CD4-positive, alpha-beta T cell (primary cell): ENCODE data around the gene TOR1A. TPM values are rescaled to one million over a fixed set of nuclear protein-coding genes. Genes with fewer than 3 reads are reported as not detected.
A peak's percentile ranks its signal among the peaks of the same experiment; 100 is the strongest.

ENCODE experiments used
- ATAC-seq: fragments of 200-7000 bp; cut with Tn5 transposase; one replicate; pipeline ENCODE4 v1.10.0; 2022; ENCODE audit warnings: mild to moderate bottlenecking; ENCODE audit not compliant: poor library complexity
- CTCF ChIA-PET: fragments of 350-600 bp; sonication (Branson Sonifier 250); formaldehyde crosslinking; loops from one replicate; lab custom pipeline; 2021; ENCODE audit warnings: antibody characterized with exemption, inconsistent platforms; lab: Charles Lee
- POLR2A ChIA-PET: fragments of 350-600 bp; sonication (Branson Sonifier 250); formaldehyde crosslinking; loops from one replicate; lab custom pipeline; 2021; ENCODE audit warnings: antibody characterized with exemption, inconsistent platforms; lab: Charles Lee
- DNase-seq, 14 experiments: peaks; one replicate each; pipeline ENCODE4 v3.0.0-alpha.2; 2013 to 2020; ENCODE audit warnings: mixed read lengths in 2 of 14
- H3K27ac ChIP-seq, 2 donors: one replicate each; pipeline versions ENCODE4 v1.5.1 to v1.7.0; 2013; ENCODE audit warnings: low read length in 2 of 2, low read depth in 1 of 2, mild to moderate bottlenecking in 1 of 2
- H3K27me3 ChIP-seq, 2 experiments: 1 replicate in 1 of 2; 2 replicates in 1 of 2; pipeline versions ENCODE4 v1.6.1 to v1.7.0; 2013; ENCODE audit warnings: low read length in 2 of 2, control low read depth in 1 of 2, mild to moderate bottlenecking in 1 of 2, moderate library complexity in 1 of 2; ENCODE audit not compliant: insufficient read depth in 2 of 2, control insufficient read depth in 1 of 2
- H3K36me3 ChIP-seq: one replicate; pipeline ENCODE4 v1.6.1; 2013; ENCODE audit warnings: low read length, control low read depth; ENCODE audit not compliant: insufficient read depth
- H3K4me1 ChIP-seq: one replicate; pipeline ENCODE4 v1.6.1; 2013; ENCODE audit warnings: low read length, control low read depth; ENCODE audit not compliant: insufficient read depth
- H3K4me3 ChIP-seq: one replicate; pipeline ENCODE4 v1.5.1; 2013; ENCODE audit warnings: mild to moderate bottlenecking, low read length, moderate library complexity
- H3K9me3 ChIP-seq, 2 experiments: 1 replicate in 1 of 2; 2 replicates in 1 of 2; pipeline versions ENCODE4 v1.6.1 to v1.7.0; 2013; ENCODE audit warnings: low read length in 2 of 2, mild to moderate bottlenecking in 2 of 2, control low read depth in 1 of 2, moderate library complexity in 1 of 2; ENCODE audit not compliant: control insufficient read depth in 1 of 2, insufficient read depth in 1 of 2
- H3K27ac Mint-ChIP-seq: one replicate; pipeline ENCODE4 v1.8.0; 2020; ENCODE audit warnings: mixed read lengths
- H3K27me3 Mint-ChIP-seq: one replicate; pipeline ENCODE4 v1.8.0; 2021; ENCODE audit warnings: mixed read lengths
- H3K36me3 Mint-ChIP-seq: one replicate; pipeline ENCODE4 v1.8.0; 2021; ENCODE audit warnings: low read depth, mixed read lengths
- H3K4me1 Mint-ChIP-seq: one replicate; pipeline ENCODE4 v1.8.0; 2021; ENCODE audit warnings: low read depth, mixed read lengths
- H3K4me3 Mint-ChIP-seq: one replicate; pipeline ENCODE4 v1.8.0; 2020; ENCODE audit warnings: mild to moderate bottlenecking, mixed read lengths
- H3K9me3 Mint-ChIP-seq: one replicate; pipeline ENCODE4 v1.8.0; 2020; ENCODE audit warnings: mixed read lengths
- intact Hi-C, 2 experiments: fragments of 100-400 bp; cut with DNase I in 1 of 2; cut with micrococcal nuclease in 1 of 2; formaldehyde crosslinking; loops; one replicate each; pipeline versions ENCODE4 v1.15.1 to v1.9.0; 2023 to 2025; cut with DNase I, micrococcal nuclease
- total RNA-seq, 174 experiments: library from RNA in 2 of 174; stranded (reverse) in 2 of 174; gene quantifications; one replicate each; pipeline ENCODE4 v1.2.3 and lab custom pipeline; 2021 to 2026
- TF ChIP-seq, protein P1 (sequence below): fragments of 200-600 bp; IDR thresholded peaks from one replicate; pipeline ENCODE4 v1.8.0; 2022; ENCODE audit warnings: antibody characterized with exemption, mild to moderate bottlenecking

Gene TOR1A
- total RNA-seq, 2 experiments from 2014 or later, result 12.6 to 13.9 TPM

GRCh38 chr9:129860653-129861446 is 36.9 kb upstream of the TOR1A start:
- TF ChIP-seq, protein P1, sequence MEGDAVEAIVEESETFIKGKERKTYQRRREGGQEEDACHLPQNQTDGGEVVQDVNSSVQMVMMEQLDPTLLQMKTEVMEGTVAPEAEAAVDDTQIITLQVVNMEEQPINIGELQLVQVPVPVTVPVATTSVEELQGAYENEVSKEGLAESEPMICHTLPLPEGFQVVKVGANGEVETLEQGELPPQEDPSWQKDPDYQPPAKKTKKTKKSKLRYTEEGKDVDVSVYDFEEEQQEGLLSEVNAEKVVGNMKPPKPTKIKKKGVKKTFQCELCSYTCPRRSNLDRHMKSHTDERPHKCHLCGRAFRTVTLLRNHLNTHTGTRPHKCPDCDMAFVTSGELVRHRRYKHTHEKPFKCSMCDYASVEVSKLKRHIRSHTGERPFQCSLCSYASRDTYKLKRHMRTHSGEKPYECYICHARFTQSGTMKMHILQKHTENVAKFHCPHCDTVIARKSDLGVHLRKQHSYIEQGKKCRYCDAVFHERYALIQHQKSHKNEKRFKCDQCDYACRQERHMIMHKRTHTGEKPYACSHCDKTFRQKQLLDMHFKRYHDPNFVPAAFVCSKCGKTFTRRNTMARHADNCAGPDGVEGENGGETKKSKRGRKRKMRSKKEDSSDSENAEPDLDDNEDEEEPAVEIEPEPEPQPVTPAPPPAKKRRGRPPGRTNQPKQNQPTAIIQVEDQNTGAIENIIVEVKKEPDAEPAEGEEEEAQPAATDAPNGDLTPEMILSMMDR, result no peak
- Mint-ChIP-seq H3K4me1 (peaks cover 48% of the 10 kb centered on the region), H3K9me3 (no peaks in the 10 kb centered on the region), H3K27me3 (no peaks in the 10 kb centered on the region), H3K4me3 (no peak overlapping the region), H3K27ac (peak overlapping the region; percentile 86), H3K36me3 (peaks cover 74% of the 10 kb centered on the region)
- peak in 1 of 14 experiments; percentile 10 for DNase-seq
- POLR2A ChIA-PET, result interaction anchor here (0.8 kb wide), 1 partner anchor 28 kb away, joined by 3 read pairs; no protein-coding TSS in a partner anchor
- ATAC-seq, result no peak
- peak overlapping the region; percentile 30 to 42 for H3K27ac ChIP-seq
- intact Hi-C loops, result no loop called here
- CTCF ChIA-PET, result interaction anchor here (1.5 kb wide), 1 partner anchor 178 kb away, joined by 3 read pairs; no protein-coding TSS in a partner anchor
- no peaks in the 10 kb centered on the region for H3K9me3 ChIP-seq
- H3K27me3 ChIP-seq, result no peaks in the 10 kb centered on the region
- peaks cover 69% of the 10 kb centered on the region for H3K36me3 ChIP-seq
- no peak overlapping the region for H3K4me3 ChIP-seq
- H3K4me1 ChIP-seq, result peaks cover 89% of the 10 kb centered on the region

- no peaks in the 10 kb centered on the region for H3K9me3 Mint-ChIP-seq
- no peak overlapping the region for H3K4me3 ChIP-seq
- H3K27me3 ChIP-seq, result no peaks in the 10 kb centered on the region
- intact Hi-C loops, result no loop called here
- no peak overlapping the region for H3K27ac ChIP-seq
- H3K36me3 Mint-ChIP-seq, result peaks cover 83% of the 10 kb centered on the region
- DNase-seq, result no peak
- H3K36me3 ChIP-seq, result peaks cover 81% of the 10 kb centered on the region
- H3K27me3 Mint-ChIP-seq, result no peaks in the 10 kb centered on the region
- TF ChIP-seq, protein P1, result no peak
- CTCF ChIA-PET, result interaction anchor here (0.6 kb wide), 1 partner anchor 32 kb away, joined by 4 read pairs; no protein-coding TSS in a partner anchor
- peak overlapping the region; percentile 56 for H3K27ac Mint-ChIP-seq
- peaks cover 84% of the 10 kb centered on the region for H3K4me1 ChIP-seq
- H3K4me3 Mint-ChIP-seq, result no peak overlapping the region
- no peaks in the 10 kb centered on the region for H3K9me3 ChIP-seq
- no peak for ATAC-seq
- POLR2A ChIA-PET, result no interaction called here
- peaks cover 52% of the 10 kb centered on the region for H3K4me1 Mint-ChIP-seq
These were observed 34.4 kb upstream of the TOR1A start for GRCh38 chr9:129858167-129858962.

DNA sequence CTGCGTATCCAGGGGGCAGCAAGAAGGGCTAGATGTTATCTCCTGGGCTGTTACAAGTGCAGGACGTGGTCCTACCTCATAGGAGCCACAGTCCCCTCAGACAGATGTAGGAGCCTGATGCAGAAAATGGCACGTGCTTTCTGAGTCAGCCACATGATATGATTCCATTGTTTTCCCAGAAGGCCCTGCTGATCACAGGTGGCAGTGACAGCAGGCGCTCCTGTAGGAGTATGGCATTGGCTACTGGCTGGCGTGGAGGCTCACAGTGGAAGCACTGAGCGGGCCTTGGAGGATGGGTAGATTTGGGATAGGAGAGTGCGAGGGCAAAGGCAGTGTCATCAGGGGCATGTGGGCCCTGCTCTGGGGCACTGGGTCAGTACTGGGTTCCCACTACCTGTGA is 33.3 kb upstream of the TOR1A start:
- Mint-ChIP-seq H3K27ac (peak overlapping the region; percentile 69), H3K27me3 (no peaks in the 10 kb centered on the region), H3K9me3 (no peaks in the 10 kb centered on the region), H3K36me3 (peaks cover 88% of the 10 kb centered on the region), H3K4me1 (peaks cover 51% of the 10 kb centered on the region), H3K4me3 (no peak overlapping the region)
- intact Hi-C loops, result no loop called here
- H3K4me3 ChIP-seq, result no peak overlapping the region
- H3K4me1 ChIP-seq, result peaks cover 80% of the 10 kb centered on the region
- no peak for DNase-seq
- TF ChIP-seq, protein P1, result no peak
- peaks cover 93% of the 10 kb centered on the region for H3K36me3 ChIP-seq
- no peak overlapping the region for H3K27ac ChIP-seq
- no peak for ATAC-seq
- CTCF ChIA-PET, result no interaction called here
- H3K9me3 ChIP-seq, result no peaks in the 10 kb centered on the region
- POLR2A ChIA-PET, result no interaction called here
- H3K27me3 ChIP-seq, result no peaks in the 10 kb centered on the region
